GM19467 (cell line): ENCODE results near the gene CD84.
"Not testable (repeated sequence)": the region's sequence is repeated elsewhere in the genome, so short reads cannot be mapped to it uniquely, and the experiment has no call there.

ENCODE experiments used
- ATAC-seq: cut with Tn5 transposase; IDR thresholded peaks from one replicate; pipeline ENCODE4 v1.9.1; 2021; ENCODE audit warnings: mild to moderate bottlenecking, moderate library complexity; ENCODE audit not compliant: unreplicated experiment

The CD84 gene

GRCh38 chr1:160579216-160579701 is at the start of gene CD84:
Gene CD84, minus strand, starts transcription at chr1:160579496. Its CDS starts 59 bp downstream, at chr1:160579437.
- ATAC-seq: no peak

- ATAC-seq: no peak
These were observed 49.5 kb upstream of the CD84 start for GRCh38 chr1:160628799-160629263.

- ATAC-seq: not testable (repeated sequence)
These were observed 48.5 kb upstream of the CD84 start for GRCh38 chr1:160627677-160628289.

- no peak for ATAC-seq
These were observed 47.4 kb upstream of the CD84 start for GRCh38 chr1:160626509-160627342.

- no peak for ATAC-seq
These were observed 46.6 kb upstream of the CD84 start for GRCh38 chr1:160625725-160626498.

GRCh38 chr1:160625321-160625720 is 46.0 kb upstream of the CD84 start:
- ATAC-seq: no peak

- no peak for ATAC-seq
These were observed 45.2 kb upstream of the CD84 start for GRCh38 chr1:160624464-160624863.

- ATAC-seq: no peak
These were observed 44.6 kb upstream of the CD84 start for GRCh38 chr1:160623862-160624261.

GRCh38 chr1:160623227-160623633 is 43.9 kb upstream of the CD84 start:
- no peak for ATAC-seq

GRCh38 chr1:160622501-160623226 is 43.4 kb upstream of the CD84 start:
- ATAC-seq: no peak

GRCh38 chr1:160621633-160622413 is 42.5 kb upstream of the CD84 start:
- no peak for ATAC-seq

- ATAC-seq: no peak
These were observed 41.8 kb upstream of the CD84 start for GRCh38 chr1:160620942-160621632.

GRCh38 chr1:160619742-160620277 is 40.5 kb upstream of the CD84 start:
- ATAC-seq: no peak

- no peak for ATAC-seq
These were observed 39.5 kb upstream of the CD84 start for GRCh38 chr1:160618763-160619274.

GRCh38 chr1:160618327-160618726 is 39.0 kb upstream of the CD84 start:
- no peak for ATAC-seq

GRCh38 chr1:160615660-160616059 is 36.4 kb upstream of the CD84 start:
- no peak for ATAC-seq

GRCh38 chr1:160614410-160614809 is 35.1 kb upstream of the CD84 start:
- no peak for ATAC-seq

- no peak for ATAC-seq
These were observed 33.4 kb upstream of the CD84 start for GRCh38 chr1:160612613-160613218.
